ENCODE results near the gene NCKAP5. TPM values are rescaled to one million over a fixed set of nuclear protein-coding genes. Genes with fewer than 3 reads are reported as not detected.

The NCKAP5 gene
- total RNA-seq, 1 experiment from 2014 or later, result 3.4 TPM

DNA sequence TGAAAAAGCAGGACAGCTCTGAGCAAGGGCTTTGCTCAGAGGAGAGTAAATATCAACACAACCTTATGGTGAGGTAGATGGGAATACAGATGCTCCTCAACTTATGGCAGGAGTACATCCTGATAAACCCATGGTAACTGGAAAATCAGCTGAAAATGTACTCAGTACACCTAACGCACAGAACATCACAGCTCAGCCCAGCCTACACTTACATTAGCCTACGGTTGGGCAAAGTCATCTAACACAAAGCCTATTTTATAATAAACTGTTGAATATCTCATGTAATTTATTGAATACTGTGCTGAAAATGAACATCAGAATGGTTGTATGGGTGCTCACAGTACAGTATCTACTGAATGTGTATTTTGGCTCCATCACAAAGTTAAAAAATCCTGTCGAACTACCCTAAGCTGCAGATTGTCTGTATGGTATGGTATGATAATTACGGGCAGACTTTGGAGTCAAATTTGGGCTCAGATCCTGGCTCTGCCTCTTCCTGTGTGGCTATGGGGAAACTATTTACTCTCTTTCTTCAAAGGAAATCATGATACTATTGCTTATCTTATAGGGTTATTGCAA, 778.0 kb downstream of the NCKAP5 start:
- in situ Hi-C loops (cut with HindIII; ENCODE audit: low pct_unique_long_range_greater_than_20kb, low sequenced_read_pairs), result no loop called here

DNA sequence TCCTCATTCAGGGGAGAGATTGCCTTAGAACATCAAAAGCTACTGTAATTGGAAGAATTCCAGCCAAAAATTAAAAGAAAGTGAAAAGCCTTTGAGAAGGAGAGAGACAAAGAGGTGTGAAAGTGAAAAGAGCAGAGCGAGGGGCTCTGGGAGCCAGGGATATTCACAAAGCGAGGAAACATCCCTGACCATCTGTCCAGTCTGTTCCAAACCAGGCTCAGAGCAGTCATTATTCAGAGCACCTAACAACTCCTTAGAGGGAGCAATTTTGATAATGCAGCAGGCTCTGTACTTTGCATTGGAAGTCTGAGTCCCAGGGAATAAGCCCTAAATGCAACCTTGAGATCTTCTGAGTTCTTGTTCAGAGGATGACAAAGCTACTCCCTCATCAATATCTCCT, 779.2 kb downstream of the NCKAP5 start:
- no peak for DNase-seq (ENCODE audit: low read depth)
- in situ Hi-C loops (cut with HindIII; ENCODE audit: low pct_unique_long_range_greater_than_20kb, low sequenced_read_pairs), result no loop called here

More for the DNA sequence above, 778.0 kb downstream of the NCKAP5 start:
- DNase-seq (ENCODE audit: low read depth), result no peak

DNA sequence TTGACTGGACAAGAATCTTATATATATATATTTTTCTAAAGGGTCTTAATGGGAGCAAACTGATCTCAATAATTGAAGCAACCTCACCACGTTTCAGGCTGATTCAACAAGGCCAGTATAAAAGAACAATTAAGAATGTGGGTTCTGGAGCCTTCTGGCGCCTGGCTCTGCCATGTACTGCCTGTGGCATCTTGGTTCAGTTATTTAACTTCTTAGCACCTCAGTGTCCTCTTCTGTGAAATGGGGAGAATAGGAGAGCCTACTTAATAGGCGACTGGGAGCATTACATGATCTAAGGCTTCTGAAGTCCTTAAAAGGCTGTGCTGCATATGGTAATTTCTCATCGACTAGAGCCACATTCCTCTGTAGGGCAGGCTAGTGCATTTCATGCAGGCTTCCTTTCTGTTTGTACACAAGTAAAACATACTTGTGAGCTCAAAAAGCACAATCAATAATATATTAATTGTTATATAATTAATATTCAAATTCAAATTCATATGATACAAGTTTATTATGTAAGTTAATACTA, 779.9 kb downstream of the NCKAP5 start:
- in situ Hi-C loops (cut with HindIII; ENCODE audit: low pct_unique_long_range_greater_than_20kb, low sequenced_read_pairs), result no loop called here
- no peak for DNase-seq (ENCODE audit: low read depth)

DNA sequence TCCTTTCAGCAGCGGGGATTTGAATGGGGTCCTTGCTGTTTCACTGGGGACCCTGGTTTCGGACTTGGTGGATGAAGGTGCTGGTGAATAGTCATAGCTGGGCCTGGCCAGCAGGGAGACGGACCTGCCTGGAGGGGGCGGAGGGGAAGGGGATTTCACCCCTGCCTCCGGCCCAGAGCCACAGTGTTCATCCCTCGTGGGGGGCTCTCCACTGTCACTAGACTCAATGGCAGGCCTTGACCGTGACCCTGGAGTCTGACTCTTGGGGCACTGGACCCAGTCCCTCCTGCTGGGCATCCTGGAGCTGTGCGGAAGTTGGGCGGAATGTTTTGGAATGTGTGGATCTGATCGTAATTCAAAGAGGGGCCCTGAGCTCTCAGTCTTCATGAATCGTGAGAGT, 784.4 kb downstream of the NCKAP5 start:
- DNase-seq (ENCODE audit: low read depth), result no peak
- in situ Hi-C loops (cut with HindIII; ENCODE audit: low pct_unique_long_range_greater_than_20kb, low sequenced_read_pairs), result no loop called here

DNA sequence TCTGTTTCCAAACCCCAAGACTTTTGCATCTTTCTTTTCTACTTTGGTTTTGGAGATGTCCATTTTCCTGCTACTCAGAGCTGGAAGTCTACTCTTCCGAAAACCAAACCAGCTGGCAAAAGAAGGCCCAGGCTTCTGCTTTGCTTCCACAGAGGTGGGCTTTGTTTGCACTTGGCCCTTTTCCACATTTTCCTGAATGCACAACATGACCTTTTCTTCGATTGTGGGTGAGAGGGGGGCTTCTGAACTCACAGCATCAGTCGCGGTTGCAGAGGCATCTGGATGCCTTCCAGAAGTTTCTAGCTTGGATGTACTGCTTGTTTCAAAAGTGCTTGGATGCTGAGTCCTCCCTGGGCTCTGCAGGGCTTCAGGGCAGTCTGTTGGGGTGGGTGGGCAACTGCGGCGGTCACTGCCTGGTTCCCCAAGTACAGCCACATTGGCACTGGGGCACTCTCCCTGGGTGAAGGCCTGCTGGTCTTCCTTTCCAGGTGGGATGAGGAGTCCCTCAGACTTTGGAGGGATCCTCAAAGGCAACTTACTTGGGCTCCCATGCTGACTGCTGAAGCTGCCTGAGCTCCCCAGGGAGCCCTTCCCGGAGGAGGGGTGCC, 786.0 kb downstream of the NCKAP5 start:
- in situ Hi-C loops (cut with HindIII; ENCODE audit: low pct_unique_long_range_greater_than_20kb, low sequenced_read_pairs), result no loop called here

DNA sequence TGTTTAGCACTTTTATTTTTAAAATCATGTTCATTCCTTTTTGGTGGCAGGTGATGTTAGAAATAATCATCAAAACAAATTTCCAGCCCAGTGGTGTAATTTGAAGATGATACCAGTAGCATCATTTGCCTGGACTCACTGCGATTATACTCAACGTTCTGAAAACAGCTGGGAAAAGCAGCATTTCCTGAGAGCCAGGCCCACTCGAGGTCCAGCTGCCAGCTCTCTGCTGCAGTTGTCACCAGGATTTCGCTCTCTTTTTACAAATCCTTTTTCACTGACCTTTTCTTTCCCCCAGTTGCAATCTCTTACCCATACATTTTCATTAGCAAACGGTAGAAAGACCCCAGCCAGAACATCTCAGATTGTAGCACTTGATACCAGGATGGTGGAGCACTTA, 787.6 kb downstream of the NCKAP5 start:
- in situ Hi-C loops (cut with HindIII; ENCODE audit: low pct_unique_long_range_greater_than_20kb, low sequenced_read_pairs), result no loop called here
- DNase-seq (ENCODE audit: low read depth), result no peak

More for the DNA sequence above, 786.0 kb downstream of the NCKAP5 start:
- no peak for DNase-seq (ENCODE audit: low read depth)

DNA sequence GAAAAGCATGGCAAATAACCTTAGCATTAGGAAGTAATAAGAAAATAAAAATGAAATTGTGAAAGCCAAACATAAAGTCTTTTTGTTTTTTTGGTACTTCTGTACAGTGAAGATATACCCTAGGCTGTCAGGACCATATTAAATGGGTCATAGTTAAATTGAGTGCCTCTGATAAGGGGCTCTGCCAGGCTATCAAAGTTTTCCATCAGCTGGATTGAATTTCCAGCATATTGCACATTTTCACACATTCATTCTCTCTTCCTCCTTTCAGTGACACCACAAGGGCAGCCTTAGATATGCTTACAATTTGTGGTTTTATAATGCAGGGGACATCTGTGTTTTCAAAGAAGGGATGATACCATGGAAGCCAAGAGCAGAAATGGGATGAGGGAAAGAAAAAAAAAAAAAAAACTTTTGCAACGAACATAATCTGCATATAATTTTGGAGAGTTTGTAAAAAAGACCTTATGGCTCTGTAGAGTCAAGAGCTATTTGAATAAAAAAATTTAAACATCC, 789.0 kb downstream of the NCKAP5 start:
- no peak for DNase-seq (ENCODE audit: low read depth)
- in situ Hi-C loops (cut with HindIII; ENCODE audit: low pct_unique_long_range_greater_than_20kb, low sequenced_read_pairs), result no loop called here

DNA sequence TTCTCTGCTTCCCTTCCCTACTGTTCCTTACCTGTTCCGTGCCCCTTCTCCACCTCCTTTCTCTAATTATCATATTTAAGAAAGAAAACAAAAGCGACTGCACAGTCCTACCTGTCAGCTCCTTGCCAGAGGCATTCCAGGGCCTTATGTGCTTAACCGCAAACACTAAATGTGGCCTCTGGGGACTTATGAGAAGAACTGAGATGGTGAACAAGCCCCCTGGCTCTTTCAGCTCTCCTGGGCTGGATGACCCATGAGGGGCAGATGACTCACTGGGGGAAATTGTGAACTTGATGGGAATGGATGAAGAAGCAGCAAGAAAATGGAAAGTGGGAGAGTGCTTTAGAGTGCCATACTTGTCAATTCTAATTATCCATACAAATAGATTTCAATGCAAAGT, 792.0 kb downstream of the NCKAP5 start:
- in situ Hi-C loops (cut with HindIII; ENCODE audit: low pct_unique_long_range_greater_than_20kb, low sequenced_read_pairs), result no loop called here

DNA sequence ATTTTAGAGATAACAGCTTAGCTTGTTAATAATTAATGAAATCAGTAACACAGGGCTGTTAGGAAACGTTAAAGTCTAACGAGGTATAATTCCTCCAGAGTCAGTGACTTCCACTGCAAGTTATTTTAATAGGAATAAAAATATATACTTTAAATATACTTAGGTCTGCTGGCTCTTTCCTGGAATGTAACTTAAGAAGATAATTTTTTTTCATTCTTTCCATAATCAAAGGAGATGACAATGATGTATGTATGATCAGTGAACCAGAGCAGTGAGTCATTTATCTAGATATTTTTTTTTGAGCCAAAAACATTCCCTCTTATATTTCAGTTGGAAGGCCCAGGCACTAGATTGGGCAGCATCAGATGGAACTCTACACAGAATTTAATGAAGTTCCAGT, 794.1 kb downstream of the NCKAP5 start:
- in situ Hi-C loops (cut with HindIII; ENCODE audit: low pct_unique_long_range_greater_than_20kb, low sequenced_read_pairs), result no loop called here
- DNase-seq (ENCODE audit: low read depth), result peak; percentile 72

More for the DNA sequence above, 792.0 kb downstream of the NCKAP5 start:
- no peak for DNase-seq (ENCODE audit: low read depth)

DNA sequence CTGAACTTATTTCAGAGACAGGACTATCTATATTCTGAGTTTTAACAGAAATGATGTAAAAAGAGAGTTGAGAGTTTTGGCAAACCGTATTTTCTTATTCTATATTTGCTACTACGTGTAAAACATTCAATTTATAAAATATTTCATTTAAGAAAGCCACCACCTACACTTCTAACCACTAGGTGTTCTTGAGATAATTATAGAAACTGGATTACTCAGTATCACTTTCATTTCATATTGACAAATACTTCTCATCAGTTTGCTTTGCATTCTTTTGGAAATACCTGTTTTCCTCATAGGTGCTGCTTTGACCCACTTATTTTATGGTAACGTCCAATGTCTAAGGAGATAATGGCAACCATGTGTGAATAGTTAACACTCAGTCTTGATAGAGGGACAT, 794.9 kb downstream of the NCKAP5 start:
- no peak for DNase-seq (ENCODE audit: low read depth)
- in situ Hi-C loops (cut with HindIII; ENCODE audit: low pct_unique_long_range_greater_than_20kb, low sequenced_read_pairs), result no loop called here

DNA sequence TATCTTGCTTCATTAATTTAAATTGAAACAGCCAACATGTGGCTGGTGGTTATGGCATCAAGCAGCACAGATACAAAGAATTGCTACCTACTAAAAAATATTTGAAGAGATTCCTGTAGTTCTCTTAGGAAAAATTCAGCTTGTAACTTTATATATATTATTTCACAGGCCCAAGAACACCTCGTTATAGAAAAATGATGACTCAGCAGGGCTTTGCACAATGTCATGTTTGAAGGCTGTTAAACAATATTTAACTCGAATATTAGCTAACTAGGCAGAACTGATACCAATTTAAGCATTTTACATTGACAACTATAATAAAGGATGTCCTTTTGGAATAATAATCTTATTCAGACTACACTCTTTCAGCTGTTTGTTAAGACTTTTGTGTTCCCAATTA, 795.9 kb downstream of the NCKAP5 start:
- in situ Hi-C loops (cut with HindIII; ENCODE audit: low pct_unique_long_range_greater_than_20kb, low sequenced_read_pairs), result no loop called here
- DNase-seq (ENCODE audit: low read depth), result no peak

DNA sequence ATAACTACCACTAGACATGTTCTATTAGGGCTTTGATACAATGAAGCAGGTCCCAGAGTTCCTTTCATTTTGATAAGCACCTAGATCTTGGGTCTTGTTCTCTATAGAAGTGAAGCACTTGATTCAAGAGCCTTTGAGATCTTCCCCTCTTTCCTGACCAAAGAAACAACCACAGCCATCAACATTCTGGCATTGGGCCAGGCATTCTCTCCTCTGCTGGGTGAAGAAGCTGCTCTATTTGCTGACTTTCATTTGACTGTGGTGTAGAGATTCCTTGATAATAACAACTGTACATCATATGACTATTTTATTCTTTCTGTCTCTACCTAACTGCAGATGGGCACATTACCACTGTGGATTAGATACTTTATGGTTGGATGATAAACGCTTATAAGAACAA, 801.7 kb downstream of the NCKAP5 start:
- in situ Hi-C loops (cut with HindIII; ENCODE audit: low pct_unique_long_range_greater_than_20kb, low sequenced_read_pairs), result no loop called here
- DNase-seq (ENCODE audit: low read depth), result no peak

DNA sequence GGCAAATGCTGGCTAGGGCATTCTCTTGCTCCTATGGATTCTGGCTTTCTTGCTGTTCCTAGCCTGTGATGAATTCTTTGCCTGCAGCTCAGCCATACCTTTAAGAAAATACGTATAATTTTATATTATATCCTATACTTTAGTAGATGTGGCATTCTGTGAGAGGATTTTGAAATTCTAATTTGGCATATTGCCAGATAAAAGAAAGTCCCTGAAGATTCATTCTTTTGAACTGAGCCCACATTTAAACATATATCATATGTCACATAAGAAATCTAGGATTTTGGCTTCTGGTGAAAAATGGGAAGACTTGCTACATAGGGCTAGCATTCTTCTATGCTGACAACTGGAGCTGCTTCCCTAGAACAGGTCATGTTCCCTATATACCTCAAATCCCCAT, 806.8 kb downstream of the NCKAP5 start:
- in situ Hi-C loops (cut with HindIII; ENCODE audit: low pct_unique_long_range_greater_than_20kb, low sequenced_read_pairs), result no loop called here
- no peak for DNase-seq (ENCODE audit: low read depth)

DNA sequence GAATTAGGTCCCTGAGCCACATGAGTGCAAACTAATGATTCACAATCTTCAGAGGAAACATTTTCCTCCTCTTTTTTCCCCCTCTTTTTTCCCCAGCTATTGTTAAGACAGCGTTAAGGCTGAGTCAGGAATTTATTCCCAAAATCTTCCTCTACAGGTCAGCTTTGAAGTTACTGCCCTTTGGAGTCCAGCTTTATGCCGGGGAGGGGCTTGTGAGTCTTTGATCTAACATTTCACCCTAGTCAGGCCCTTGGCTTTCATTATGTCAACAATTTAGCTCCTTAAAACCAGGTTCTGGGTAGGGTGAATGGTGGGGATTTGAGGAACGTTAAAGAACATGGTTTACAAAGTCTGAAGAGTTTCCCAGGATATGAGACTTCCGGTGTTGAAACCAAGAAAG, 807.3 kb downstream of the NCKAP5 start:
- DNase-seq (ENCODE audit: low read depth), result no peak
- in situ Hi-C loops (cut with HindIII; ENCODE audit: low pct_unique_long_range_greater_than_20kb, low sequenced_read_pairs), result no loop called here

DNA sequence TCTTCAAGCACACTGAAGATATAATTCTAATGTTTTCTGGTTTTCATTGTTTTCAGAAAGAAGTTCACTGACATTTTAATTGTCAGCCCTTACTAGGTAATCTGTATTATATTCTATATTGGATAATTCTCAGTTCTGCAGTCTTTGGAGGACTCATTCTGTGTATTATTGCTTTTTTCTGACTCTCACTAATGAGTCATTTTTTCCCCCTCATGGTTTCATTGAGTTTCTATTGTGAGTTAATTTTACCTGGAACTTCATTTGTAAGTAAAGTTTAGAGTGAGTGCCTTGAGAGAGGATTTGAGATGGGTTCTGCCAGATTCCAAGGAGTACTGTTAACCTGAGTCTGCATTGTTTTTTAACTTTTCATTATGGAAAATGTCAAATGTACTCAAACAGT, 807.9 kb downstream of the NCKAP5 start:
- DNase-seq (ENCODE audit: low read depth), result no peak
- in situ Hi-C loops (cut with HindIII; ENCODE audit: low pct_unique_long_range_greater_than_20kb, low sequenced_read_pairs), result no loop called here

DNA sequence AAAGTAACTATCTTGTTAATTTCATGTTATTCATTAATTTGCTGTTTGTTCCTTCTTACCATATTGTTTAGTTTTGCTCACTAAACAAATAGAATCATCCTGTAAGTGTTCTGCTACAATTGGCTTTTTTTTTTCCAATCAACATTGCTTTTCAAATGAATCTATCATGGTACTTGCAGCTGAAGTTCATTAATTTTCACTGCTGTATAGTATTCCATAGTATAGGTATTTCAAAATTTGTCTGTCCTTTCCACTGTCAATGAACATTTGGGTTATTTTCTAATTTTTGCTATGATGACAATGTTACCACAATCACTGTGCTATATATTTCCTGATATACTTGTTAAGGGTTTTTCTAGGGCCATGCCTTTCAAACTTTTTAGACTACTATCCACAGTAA, 809.3 kb downstream of the NCKAP5 start:
- in situ Hi-C loops (cut with HindIII; ENCODE audit: low pct_unique_long_range_greater_than_20kb, low sequenced_read_pairs), result no loop called here
- DNase-seq (ENCODE audit: low read depth), result no peak

DNA sequence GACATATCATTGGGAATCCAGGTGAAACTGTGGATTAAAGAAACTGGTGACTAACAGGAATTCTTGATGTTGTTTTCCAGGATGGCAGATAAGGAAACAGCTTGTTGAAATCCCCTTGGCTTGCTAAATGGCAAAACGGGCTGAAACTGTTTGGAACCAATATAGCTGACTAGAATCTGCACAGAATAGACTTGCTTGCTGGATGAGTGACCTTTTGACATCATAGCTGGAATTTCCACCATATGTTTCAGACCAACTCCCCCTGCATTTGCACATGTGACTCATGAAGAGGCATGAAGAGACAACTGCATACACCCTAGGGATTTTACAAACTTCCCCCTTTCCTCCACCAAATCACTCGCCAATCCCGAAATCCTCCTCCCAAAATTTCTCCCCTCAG, 810.6 kb downstream of the NCKAP5 start:
- DNase-seq (ENCODE audit: low read depth), result peak; percentile 33

DNA sequence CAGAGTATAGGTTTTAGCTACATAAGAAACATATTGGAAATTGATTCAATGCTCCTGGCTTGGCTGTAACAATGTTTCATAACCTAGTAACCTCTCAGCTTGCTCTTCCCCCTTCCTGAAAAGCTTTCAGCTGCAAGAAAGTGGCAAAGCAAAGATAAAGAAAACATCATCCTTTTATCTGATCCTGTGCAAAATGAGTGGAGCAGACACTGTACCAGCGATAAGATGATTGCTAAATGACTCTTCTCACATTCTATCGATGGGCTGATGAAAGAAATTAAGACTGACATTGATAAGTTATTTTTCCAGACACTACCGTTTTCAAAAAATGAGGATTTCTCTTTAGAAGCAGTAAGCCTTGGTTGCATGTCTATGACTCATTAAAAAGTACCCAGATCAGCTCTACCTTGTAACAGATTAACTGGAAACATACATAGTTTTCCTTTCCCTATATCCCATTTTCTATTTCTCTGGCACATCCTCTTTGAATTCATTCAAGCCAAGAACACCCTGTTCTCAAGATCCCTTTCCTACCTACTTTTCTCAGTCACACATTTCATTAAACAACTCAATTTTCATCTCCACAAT, 811.2 kb downstream of the NCKAP5 start:
- peak; percentile 44 for DNase-seq (ENCODE audit: low read depth)
- in situ Hi-C loops (cut with HindIII; ENCODE audit: low pct_unique_long_range_greater_than_20kb, low sequenced_read_pairs), result no loop called here

More for the DNA sequence above, 810.6 kb downstream of the NCKAP5 start:
- in situ Hi-C loops (cut with HindIII; ENCODE audit: low pct_unique_long_range_greater_than_20kb, low sequenced_read_pairs), result no loop called here

DNA sequence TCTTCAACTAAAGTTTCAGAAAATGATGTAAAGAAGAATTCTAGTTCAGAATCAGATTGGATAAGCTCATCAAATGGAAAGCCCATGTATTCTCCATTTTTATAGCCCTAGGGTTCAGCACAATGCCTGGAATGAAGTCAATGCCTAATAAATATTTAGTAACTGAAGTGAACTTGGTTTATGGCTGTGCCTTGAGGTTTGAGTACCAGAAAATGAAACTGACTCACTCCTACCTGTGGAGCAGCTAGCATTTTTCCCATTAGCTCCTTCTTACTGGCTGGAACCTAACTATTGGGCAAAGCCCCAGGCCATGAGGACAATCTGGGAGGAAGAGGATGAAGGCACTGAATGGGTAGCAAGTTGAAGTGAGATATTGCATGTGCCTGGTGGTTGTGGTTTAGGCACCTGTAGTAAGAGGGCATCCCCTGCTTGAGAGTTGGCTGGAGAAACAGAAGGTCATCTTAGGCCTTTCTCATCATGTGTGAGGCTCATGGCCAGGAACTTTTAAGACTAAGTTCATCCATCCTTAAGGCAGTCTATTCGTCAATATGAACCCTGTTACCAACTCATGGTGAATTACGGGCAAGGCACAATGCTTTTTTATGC, 813.3 kb downstream of the NCKAP5 start:
- in situ Hi-C loops (cut with HindIII; ENCODE audit: low pct_unique_long_range_greater_than_20kb, low sequenced_read_pairs), result no loop called here
- DNase-seq (ENCODE audit: low read depth), result no peak

All from Caki2 (cell line).